SK-N-SH treated with all-trans-retinoic acid at 6 μM for 48 hours (cell line): ENCODE results near the gene GOT1.

Experiments
- ATAC-seq: fragments of 200-7000 bp; cut with Tn5 transposase; 3 replicates; pipeline ENCODE4 v1.9.1; 2020; ENCODE audit warnings: mild to moderate bottlenecking, moderate library complexity
- BACH2 ChIP-seq: fragments of 250-450 bp; sonication (Bioruptor Pico); IDR thresholded peaks from 2 replicates; pipeline ENCODE4 v1.9.0; 2021; ENCODE audit warnings: mild to moderate bottlenecking, borderline replicate concordance
- CREB5 ChIP-seq: fragments of 250-450 bp; sonication (Bioruptor Pico); IDR thresholded peaks from 2 replicates; pipeline ENCODE4 v1.5.1; 2020; ENCODE audit warnings: low read depth, mild to moderate bottlenecking, moderate library complexity
- CSDC2 ChIP-seq: fragments of 250-450 bp; sonication (Bioruptor Pico); IDR thresholded peaks from 2 replicates; pipeline ENCODE4 v1.5.0; 2020; ENCODE audit warnings: mild to moderate bottlenecking, moderate library complexity
- CSRNP3 ChIP-seq: fragments of 250-450 bp; sonication (Bioruptor Pico); IDR thresholded peaks from 2 replicates; pipeline ENCODE4 v1.5.1; 2021; ENCODE audit warnings: mild to moderate bottlenecking, moderate library complexity
- ESRRG ChIP-seq: fragments of 250-450 bp; sonication (Bioruptor Pico); IDR thresholded peaks from 2 replicates; pipeline ENCODE4 v1.6.1; 2021; ENCODE audit warnings: mild to moderate bottlenecking
- GLIS3 ChIP-seq: fragments of 250-450 bp; sonication (Bioruptor Pico); IDR thresholded peaks from 2 replicates; pipeline ENCODE4 v1.5.0; 2020; ENCODE audit warnings: mild to moderate bottlenecking, moderate library complexity
- ISL1 ChIP-seq: fragments of 250-450 bp; sonication (Bioruptor Pico); IDR thresholded peaks from 2 replicates; pipeline ENCODE4 v2.1.2; 2022; ENCODE audit warnings: mild to moderate bottlenecking, moderate library complexity
- OSR1 ChIP-seq: fragments of 250-450 bp; sonication (Bioruptor Pico); IDR thresholded peaks from 2 replicates; pipeline ENCODE4 v1.8.0; 2022; ENCODE audit warnings: moderate library complexity, mild to moderate bottlenecking, inconsistent platforms
- PPARA ChIP-seq: fragments of 250-450 bp; sonication (Bioruptor Pico); IDR thresholded peaks from 2 replicates; pipeline ENCODE4 v1.5.0; 2020; ENCODE audit warnings: mild to moderate bottlenecking, borderline replicate concordance
- RARB ChIP-seq: fragments of 250-450 bp; sonication (Bioruptor Pico); IDR thresholded peaks from 2 replicates; pipeline ENCODE4 v1.8.0; 2021; ENCODE audit warnings: mild to moderate bottlenecking, moderate library complexity
- SNAI2 ChIP-seq: fragments of 250-450 bp; sonication (Bioruptor Pico); IDR thresholded peaks from 2 replicates; pipeline ENCODE4 v1.5.0; 2020; ENCODE audit warnings: mild to moderate bottlenecking, moderate library complexity
- TOX ChIP-seq: fragments of 250-450 bp; sonication (Bioruptor Pico); IDR thresholded peaks from 2 replicates; pipeline ENCODE4 v1.8.0; 2021; ENCODE audit warnings: mild to moderate bottlenecking, moderate library complexity, borderline replicate concordance
- ZC3H10 ChIP-seq: fragments of 250-450 bp; sonication (Bioruptor Pico); IDR thresholded peaks from 2 replicates; pipeline ENCODE4 v1.5.1; 2021; ENCODE audit warnings: mild to moderate bottlenecking, moderate library complexity
- ZFP3 ChIP-seq: fragments of 250-450 bp; sonication (Bioruptor Pico); IDR thresholded peaks from 2 replicates; pipeline ENCODE4 v1.5.0; 2020; ENCODE audit warnings: mild to moderate bottlenecking, moderate library complexity
- ZNF70 ChIP-seq: fragments of 450-650 bp; formaldehyde crosslinking; IDR thresholded peaks from 2 replicates; pipeline ENCODE4 v1.5.0; 2020; ENCODE audit warnings: mild to moderate bottlenecking, moderate library complexity
- ZNF8 ChIP-seq: fragments of 450-650 bp; formaldehyde crosslinking; IDR thresholded peaks from 2 replicates; pipeline ENCODE4 v1.5.0; 2020; ENCODE audit warnings: mild to moderate bottlenecking, moderate library complexity
- TF ChIP-seq, protein P1 (sequence below): fragments of 250-450 bp; sonication (Bioruptor Pico); IDR thresholded peaks from 2 replicates; pipeline ENCODE4 v1.8.0; 2020; ENCODE audit warnings: mild to moderate bottlenecking, moderate library complexity, borderline replicate concordance
- TF ChIP-seq, protein P2 (sequence below): fragments of 250-450 bp; sonication (Bioruptor Pico); IDR thresholded peaks from 2 replicates; pipeline ENCODE4 v1.5.0; 2020; ENCODE audit warnings: mild to moderate bottlenecking, moderate library complexity
- TF ChIP-seq, protein P3 (sequence below): fragments of 250-450 bp; sonication (Bioruptor Pico); IDR thresholded peaks from 2 replicates; pipeline ENCODE4 v1.8.0; 2021; ENCODE audit warnings: low read depth, mild to moderate bottlenecking, moderate library complexity, borderline replicate concordance

GOT1 gene

GRCh38 chr10:99357691-99358090 is 72.7 kb downstream of the GOT1 start:
- ATAC-seq: no peak
- TF ChIP-seq ZFP3 (CRISPR knock-in tag) (no peak), GLIS3 (CRISPR knock-in tag) (no peak), CSRNP3 (CRISPR knock-in tag) (no peak), BACH2 (CRISPR knock-in tag) (no peak), ZNF70 (no peak), ZC3H10 (CRISPR knock-in tag) (no peak), SNAI2 (no peak), ESRRG (CRISPR knock-in tag) (no peak), CREB5 (CRISPR knock-in tag) (no peak), OSR1 (CRISPR knock-in tag) (no peak), PPARA (CRISPR knock-in tag) (no peak), CSDC2 (CRISPR knock-in tag) (no peak), TOX (CRISPR knock-in tag) (no peak), ZNF8 (CRISPR knock-in tag) (no peak), RARB (CRISPR knock-in tag) (no peak), ISL1 (CRISPR knock-in tag) (no peak)
- TF ChIP-seq, protein P1, sequence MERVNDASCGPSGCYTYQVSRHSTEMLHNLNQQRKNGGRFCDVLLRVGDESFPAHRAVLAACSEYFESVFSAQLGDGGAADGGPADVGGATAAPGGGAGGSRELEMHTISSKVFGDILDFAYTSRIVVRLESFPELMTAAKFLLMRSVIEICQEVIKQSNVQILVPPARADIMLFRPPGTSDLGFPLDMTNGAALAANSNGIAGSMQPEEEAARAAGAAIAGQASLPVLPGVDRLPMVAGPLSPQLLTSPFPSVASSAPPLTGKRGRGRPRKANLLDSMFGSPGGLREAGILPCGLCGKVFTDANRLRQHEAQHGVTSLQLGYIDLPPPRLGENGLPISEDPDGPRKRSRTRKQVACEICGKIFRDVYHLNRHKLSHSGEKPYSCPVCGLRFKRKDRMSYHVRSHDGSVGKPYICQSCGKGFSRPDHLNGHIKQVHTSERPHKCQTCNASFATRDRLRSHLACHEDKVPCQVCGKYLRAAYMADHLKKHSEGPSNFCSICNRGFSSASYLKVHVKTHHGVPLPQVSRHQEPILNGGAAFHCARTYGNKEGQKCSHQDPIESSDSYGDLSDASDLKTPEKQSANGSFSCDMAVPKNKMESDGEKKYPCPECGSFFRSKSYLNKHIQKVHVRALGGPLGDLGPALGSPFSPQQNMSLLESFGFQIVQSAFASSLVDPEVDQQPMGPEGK (CRISPR knock-in tag): no peak
- TF ChIP-seq, protein P2, sequence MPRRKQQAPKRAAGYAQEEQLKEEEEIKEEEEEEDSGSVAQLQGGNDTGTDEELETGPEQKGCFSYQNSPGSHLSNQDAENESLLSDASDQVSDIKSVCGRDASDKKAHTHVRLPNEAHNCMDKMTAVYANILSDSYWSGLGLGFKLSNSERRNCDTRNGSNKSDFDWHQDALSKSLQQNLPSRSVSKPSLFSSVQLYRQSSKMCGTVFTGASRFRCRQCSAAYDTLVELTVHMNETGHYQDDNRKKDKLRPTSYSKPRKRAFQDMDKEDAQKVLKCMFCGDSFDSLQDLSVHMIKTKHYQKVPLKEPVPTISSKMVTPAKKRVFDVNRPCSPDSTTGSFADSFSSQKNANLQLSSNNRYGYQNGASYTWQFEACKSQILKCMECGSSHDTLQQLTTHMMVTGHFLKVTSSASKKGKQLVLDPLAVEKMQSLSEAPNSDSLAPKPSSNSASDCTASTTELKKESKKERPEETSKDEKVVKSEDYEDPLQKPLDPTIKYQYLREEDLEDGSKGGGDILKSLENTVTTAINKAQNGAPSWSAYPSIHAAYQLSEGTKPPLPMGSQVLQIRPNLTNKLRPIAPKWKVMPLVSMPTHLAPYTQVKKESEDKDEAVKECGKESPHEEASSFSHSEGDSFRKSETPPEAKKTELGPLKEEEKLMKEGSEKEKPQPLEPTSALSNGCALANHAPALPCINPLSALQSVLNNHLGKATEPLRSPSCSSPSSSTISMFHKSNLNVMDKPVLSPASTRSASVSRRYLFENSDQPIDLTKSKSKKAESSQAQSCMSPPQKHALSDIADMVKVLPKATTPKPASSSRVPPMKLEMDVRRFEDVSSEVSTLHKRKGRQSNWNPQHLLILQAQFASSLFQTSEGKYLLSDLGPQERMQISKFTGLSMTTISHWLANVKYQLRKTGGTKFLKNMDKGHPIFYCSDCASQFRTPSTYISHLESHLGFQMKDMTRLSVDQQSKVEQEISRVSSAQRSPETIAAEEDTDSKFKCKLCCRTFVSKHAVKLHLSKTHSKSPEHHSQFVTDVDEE: no peak
- TF ChIP-seq, protein P3, sequence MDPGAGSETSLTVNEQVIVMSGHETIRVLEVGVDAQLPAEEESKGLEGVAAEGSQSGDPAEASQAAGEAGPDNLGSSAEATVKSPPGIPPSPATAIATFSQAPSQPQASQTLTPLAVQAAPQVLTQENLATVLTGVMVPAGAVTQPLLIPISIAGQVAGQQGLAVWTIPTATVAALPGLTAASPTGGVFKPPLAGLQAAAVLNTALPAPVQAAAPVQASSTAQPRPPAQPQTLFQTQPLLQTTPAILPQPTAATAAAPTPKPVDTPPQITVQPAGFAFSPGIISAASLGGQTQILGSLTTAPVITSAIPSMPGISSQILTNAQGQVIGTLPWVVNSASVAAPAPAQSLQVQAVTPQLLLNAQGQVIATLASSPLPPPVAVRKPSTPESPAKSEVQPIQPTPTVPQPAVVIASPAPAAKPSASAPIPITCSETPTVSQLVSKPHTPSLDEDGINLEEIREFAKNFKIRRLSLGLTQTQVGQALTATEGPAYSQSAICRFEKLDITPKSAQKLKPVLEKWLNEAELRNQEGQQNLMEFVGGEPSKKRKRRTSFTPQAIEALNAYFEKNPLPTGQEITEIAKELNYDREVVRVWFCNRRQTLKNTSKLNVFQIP (CRISPR knock-in tag): no peak
- TF ChIP-seq, all 23 proteins: peak for 0

DNA sequence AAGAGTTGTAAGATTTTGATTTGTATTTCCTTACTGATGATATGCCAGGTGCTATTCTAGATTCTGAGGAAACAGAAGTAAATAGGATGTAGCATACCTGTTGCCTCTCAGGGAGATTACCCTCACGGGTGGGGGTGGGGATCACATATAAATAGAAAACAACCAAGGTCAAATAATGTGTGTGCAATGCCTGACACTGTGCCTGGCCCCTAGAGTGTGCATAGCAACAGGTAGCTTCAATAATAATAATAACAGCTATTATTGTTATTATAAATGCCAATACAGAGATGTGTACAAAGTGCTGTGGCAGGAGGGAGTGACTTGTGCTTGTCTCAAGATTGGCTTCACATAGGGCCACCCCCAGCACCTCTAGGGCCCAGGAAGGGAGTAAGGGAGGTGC is 77.2 kb downstream of the GOT1 start:
- ATAC-seq: no peak
- TF ChIP-seq ZC3H10 (CRISPR knock-in tag) (no peak), SNAI2 (no peak), BACH2 (CRISPR knock-in tag) (no peak)
- TF ChIP-seq, protein P2: no peak
